ENCODE data around the gene POLE3.
"Not testable (repeated sequence)": the region's sequence is repeated elsewhere in the genome, so short reads cannot be mapped to it uniquely, and the experiment has no call there.

Gene POLE3

DNA sequence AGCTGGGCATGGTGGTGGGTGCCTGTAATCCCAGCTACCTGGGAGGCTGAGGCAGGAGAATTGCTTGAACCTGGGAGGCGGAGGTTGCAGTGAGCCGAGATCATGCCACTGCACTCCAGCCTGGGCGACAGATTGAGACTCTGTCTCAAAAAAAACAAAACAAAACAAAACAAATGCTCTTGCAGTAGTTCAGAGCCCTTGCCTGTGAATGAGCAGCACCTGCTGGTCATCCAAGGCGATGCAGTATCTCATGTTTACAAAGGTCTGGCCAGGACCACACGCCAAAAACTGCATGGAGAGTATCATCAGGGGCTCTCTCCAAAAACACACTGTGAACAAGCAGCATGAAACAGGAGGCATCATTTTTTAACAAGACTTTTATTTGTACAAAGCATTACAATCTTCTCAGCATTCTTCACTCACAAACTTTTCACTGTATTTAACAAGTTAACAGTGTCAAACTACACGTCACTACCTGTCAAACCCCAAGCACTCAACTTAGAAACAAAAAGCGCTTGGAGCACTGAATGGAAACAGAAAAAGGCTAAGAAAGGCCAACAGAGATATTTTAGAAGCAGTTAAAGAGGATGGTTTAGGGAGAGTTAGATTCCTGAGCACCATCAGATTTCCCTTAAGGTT lies 3.5 kb downstream of the POLE3 start:
- in situ Hi-C loops (cut with HindIII; ENCODE audit: low sequenced_read_pairs) = not testable (repeated sequence)

DNA sequence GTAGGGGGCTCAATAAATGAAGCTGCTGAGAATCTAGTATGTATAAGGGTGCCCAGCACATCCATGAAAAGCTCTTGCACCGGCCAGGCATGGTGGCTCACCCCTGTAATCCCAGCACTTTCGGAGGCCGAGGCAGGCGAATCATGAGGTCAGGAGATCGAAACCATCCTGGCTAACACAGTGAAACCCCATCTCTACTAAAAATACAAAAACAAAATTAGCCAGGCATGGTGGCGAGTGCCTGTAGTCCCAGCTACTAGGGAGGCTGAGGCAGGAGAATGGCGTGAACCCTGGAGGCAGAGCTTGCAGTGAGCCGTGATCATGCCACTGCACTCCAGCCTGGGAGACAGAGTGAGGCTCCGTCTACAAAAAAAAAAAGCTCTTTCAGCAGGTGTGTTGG lies 4.1 kb downstream of the POLE3 start:
- in situ Hi-C loops (cut with HindIII; ENCODE audit: low sequenced_read_pairs) = not testable (repeated sequence)

DNA sequence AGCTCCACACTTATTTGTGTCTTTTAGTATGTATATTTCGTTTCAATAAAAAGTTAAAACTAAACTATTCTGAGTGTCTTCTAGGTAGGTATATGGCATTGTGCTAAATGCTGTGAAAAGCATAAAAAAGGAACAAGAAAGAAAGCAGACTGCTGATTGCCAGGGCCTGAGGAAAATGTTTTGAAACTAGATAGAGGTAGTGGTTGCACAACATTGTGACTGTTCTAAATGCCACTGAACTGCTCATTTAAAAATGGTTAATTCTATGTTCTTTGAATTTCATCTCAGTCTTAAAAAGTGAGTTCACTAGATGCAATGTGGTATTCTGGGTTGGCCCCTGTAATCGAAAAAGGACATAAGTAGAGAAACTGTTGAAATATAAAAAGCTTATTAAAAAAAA lies 6.8 kb downstream of the POLE3 start:
- in situ Hi-C loops (cut with HindIII; ENCODE audit: low sequenced_read_pairs) = no loop called here

DNA sequence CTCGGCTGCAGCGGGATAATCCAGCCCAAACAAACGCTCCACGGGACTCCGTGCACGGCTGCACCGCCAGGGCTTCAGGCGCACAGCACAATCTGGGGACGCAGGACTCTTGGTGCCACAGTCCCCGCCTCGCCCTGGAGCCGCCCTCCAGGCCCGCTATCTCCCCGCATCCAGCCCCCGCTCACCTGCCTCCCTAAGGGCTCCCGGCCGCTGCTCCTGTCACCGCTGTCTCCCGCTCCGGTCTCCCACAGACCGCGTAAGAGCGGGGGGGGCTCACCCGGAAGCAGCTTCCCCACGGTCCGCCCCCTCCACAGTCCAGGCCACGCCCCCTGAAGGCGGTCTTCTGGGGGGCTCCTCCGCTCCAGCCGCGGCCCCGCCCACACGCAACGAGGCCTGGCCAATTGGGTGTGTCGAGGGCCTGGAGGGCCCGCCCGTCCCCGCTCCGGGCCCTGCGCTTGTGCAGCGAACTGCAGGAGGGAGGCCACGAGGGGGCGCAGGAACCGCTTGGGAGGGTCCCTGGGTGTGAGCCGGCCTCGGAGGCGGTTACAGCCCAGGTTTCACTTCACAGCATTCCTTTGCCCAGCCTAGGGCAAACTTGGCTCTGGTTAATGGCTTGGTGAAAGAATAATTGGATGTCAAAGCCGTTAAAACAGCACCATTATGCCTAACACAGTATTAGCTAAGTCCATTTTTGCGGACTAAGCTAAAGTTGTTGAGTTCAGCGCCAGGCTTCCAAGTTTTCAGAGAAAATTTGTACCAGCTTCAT lies 9.3 kb downstream of the POLE3 start, which contains the start of gene ALAD:
ALAD (minus strand) TSS at position 258 of the 766 bp plus-strand sequence. CDS start 7,725 bp downstream, outside the sequence.
- in situ Hi-C loops (cut with HindIII; ENCODE audit: low sequenced_read_pairs) = no loop called here

DNA sequence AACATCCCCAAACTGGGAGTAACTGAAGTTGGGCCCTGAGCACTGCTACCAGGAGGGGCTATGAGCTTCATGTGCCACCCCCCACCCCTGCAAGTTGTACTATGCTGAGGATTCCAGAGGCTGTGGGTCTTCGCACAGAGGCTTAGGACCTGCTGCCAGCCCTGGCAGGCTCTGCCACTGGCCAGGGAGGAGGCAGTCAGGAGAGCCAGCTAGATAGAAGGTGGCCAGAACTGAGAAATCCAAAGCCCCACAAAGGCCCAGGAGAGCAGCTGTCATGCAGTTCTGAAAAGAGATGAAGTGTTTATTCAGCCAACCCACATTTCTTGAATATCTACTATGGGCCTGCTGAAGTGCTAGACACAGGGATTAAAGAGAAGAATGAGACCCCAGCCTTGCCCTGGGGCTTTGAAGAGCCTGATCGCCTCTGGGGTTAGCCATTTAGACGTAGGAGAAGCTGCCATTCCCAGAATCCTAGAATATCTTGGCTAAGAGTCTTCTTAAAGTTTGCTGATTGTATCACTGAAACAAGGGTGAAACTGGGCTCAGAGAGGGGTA lies 10.8 kb downstream of the POLE3 start:
- in situ Hi-C loops (cut with HindIII; ENCODE audit: low sequenced_read_pairs) = no loop called here

DNA sequence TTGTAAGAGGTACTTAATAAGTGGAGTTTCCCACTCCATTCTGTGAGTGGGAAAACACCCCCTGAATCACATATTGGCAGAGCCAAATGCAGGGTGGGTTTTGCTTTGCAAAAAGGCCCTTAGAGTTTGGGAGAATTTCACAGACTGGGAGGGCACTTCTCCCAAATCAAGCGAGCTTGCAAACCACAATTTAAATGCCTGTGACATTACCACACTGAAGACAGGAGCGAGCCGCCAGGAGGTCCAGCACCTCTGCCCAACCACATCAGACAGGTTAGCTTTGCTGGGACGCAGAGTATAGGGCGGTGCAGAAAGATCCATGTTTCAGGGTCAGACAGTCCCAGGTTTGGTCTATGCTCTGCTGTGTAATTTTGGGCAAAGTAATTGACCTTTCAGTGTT lies 11.7 kb downstream of the POLE3 start:
- in situ Hi-C loops (cut with HindIII; ENCODE audit: low sequenced_read_pairs) = no loop called here

DNA sequence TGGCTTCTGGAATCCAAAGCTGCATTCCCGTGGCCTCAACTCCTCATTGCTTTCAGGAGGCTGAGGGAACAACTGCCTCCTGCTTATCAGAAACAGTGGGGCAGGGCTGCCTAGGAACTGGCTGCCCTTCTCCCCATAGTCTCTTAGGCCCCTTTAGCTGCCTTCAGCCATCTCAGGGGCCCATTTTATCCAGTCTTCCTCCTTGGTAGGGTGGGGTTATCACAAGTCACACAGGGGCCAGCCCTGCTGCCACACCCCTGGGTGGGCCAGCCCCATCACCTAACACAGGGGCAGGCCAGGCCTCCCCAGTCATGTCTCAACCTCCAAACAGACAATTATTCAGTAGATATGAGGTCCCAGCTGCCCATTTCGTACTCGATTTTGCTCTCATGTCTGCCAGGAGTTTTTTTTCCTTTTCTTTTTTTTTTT lies 13.3 kb downstream of the POLE3 start:
- in situ Hi-C loops (cut with HindIII; ENCODE audit: low sequenced_read_pairs) = no loop called here

DNA sequence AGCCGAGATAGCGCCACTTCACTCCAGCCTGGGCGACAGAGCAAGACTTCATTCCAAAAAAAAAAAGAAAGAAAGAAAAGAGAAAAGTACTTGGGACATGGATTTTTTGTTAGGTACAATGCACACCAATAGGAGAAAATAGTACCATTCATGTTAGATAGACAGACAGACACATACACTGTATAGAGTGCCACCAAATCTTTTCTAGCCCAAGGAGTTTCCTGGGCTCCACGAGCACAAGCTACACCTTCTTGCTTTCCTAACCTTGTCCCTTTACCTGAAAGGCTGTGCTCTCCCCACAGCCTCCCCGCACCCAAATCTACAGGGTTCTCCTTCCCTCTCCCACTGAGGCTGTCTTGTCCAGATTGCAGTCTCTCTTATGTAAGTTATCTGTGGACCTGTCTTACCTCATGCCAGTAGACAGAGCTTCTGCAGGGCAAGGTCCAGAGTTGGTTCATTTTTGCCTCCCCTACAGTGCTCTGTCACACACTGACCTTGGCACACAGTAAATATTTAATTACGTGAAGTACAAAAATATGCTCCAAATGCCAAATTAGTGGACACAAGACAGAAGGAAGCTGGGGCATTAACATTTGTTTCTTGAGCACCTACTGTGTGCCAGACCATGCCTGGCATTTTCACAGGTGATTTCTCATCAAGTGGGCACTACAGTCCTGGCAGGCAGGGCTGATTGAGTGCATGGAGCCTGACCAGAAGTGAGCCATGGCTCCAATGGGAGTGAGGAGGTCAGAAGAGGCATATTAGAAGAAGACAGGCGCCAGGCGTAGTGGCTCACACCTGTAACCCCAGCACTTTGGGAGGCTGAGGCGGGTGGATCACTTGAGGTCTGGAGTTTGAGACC lies 15.2 kb downstream of the POLE3 start:
- in situ Hi-C loops (cut with HindIII; ENCODE audit: low sequenced_read_pairs) = no loop called here

DNA sequence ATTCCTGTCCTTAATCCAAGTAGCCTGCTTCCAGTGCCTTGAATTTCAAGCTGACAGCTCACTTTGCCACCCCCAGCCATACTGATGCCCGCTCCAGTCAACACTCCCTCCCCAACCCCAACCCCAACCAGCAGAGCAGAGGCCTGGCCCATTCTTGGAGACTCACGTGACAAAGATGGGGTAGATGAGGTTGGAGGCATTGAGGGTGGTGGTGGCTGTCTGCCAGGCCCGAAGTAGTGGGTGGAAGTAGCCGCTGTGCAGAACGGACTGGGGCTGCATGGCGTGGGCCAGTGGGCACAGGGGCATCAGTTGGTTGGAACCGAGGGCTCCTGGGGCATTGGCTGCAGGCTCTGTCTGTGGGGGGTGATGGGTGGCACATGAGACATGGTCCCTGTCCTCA lies 17.2 kb downstream of the POLE3 start:
- in situ Hi-C loops (cut with HindIII; ENCODE audit: low sequenced_read_pairs) = no loop called here

DNA sequence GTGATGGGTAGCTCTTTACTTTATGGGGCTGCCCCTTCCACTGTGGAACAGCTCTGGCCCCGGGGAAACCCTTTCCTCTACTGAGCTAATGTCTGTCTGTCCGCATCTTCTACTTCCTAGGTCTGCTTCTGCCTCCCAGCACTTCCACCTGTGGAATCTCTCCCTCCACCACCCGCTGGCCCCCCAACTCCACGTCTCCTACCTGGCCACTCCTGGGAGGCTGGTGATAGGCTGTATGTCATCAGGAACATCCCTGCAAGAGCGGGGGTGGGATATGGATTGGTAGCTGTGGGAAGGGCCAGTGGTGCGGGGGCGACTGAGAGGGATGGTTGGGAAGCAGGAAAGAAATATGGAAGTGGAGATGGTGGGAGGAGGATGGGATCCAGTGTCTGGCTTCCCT lies 18.6 kb downstream of the POLE3 start:
- in situ Hi-C loops (cut with HindIII; ENCODE audit: low sequenced_read_pairs) = no loop called here

DNA sequence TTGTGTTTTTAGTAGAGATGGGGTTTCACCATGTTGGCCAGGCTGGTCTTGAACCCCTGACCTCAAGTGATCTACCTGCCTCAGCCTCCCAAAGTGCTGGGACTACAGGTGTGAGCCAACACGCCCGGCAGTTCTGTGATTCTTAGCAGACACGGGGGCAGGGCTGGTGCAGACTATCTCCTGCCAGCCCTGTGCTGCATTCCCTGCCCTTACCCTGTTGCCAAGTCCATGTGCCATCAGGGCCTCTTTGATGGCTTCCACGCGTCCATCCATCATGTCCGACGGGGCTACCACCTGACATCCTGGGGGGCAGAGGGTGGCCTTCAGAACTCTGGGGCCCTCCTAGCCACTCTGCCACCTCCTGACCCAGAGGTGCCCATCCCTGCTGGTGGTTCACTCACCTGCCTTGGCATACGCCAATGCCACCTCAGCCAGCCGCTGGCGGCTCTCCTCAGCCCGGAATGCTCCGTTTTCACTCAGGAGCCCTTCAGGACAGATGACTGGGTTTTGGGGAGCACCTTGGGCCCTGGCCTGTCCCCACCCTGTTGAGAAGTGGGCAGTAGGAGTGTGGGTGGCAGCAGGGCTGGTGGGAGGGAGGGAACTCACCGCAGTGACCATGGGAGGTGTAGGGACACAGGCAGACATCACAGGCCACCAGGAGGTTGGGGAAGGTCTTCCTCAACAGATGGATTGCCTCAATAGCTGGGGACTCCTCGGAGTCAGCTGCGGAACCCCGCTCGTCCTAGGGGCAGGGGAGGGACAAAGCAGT lies 20.1 kb downstream of the POLE3 start:
- in situ Hi-C loops (cut with HindIII; ENCODE audit: low sequenced_read_pairs) = no loop called here

DNA sequence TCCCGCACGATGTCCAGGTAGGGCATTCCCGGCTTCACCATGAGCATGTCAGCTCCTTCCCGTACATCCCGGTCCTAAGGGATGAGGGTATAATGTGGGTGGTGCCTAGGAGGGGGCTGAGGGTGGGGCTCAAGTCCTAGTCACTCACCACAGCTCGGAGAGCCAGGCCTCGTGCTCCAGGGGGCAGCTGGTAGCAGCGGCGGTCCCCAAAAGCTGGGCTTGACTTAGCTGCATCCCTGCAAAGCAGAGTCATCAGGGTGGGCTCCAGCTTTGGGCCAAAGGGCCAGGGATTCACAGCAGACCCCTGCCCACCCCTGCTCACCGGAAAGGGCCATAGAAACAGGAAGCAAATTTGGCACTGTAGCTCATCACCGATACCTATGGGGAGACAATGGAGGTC lies 21.0 kb downstream of the POLE3 start:
- in situ Hi-C loops (cut with HindIII; ENCODE audit: low sequenced_read_pairs) = no loop called here

DNA sequence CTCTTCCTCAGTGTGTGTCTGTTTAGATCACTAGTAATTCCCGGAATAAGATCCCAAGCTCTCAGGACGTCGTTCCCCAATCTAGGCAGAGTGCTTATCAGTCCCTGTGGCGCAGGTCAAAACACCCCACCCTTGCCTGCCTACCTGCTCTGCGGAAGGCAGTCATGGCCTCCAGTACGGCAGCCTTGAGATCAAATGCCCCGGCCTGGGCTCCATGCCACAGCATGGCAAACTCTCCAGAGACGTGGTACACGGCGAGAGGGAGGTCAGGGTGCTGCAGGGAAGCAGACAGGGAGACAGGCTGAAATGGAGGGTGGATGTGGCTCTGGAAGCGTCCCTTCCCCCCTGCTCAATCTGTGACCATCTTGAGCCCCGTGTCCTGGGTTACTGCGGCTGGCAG lies 21.6 kb downstream of the POLE3 start:
- in situ Hi-C loops (cut with HindIII; ENCODE audit: low sequenced_read_pairs) = no loop called here

DNA sequence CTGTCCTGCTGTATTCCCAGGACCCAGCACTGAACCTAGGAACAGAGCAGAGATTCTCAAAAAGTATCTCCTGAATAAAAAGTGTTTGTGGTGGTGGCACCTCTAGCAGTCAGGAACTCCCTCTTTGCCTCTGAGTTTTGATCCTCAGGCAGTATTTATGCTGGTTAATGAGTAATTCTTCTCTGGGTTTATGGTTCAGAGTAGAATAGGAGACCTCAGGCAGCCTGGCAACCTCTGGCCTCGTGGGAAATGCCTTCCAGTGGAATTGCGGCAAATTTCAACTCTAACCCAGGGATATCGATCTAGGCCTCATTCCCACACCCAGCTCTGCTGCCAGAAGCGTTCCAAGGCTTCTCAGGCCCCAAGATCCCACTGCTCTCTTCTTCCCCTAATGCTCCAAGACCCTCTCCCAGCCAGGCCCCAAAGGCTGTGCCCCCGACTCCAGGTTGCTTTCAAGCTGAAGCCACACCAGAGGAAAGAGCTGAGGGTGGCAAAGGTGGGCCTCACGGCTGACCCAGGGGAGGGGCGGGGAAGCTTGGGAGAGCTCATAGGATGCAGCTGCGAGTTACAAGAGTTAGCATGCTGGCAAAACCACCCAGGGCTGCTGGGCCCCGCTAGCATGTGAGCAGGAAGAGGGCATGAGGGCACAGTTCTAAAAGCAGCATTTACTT lies 22.8 kb downstream of the POLE3 start:
- in situ Hi-C loops (cut with HindIII; ENCODE audit: low sequenced_read_pairs) = no loop called here

DNA sequence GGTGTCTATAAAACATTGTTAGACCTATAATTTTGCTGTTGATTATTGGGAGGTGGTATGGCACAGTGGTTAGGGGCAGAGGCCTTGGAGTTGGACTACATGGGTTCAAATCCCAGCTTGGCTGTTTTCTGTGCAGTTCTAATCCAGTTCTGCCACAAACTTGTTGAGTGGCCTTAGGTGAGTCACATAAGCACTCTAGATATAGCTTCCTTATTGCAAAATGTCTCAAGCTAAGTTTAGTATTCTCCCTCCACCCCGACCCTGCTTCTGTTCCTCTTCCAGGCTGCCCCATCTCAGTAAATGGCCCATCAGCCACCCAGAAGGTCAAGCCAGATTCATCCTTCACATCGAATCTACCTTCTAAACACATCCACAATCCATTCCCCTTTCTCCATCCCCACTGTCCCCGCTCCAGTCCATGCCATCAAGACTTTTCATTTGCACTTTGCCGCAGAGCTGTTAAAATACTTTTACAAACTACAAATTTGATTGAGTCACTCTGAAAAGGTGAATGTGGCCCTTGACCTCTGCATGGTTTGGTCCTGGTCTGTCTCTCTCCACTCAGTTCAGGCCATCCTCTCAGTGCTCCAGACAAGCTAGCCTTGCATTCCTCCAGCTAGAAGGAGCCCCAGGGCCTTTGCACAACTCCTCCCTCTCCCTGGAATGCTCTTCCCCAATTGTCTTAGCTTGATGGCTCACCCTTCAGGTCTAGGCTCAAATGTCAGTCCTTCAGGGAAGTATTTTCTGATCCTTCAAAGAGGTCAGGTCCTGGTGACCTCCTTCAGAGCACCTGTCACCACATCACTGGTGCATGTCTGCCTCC lies 23.7 kb downstream of the POLE3 start:
- in situ Hi-C loops (cut with HindIII; ENCODE audit: low sequenced_read_pairs) = no loop called here

DNA sequence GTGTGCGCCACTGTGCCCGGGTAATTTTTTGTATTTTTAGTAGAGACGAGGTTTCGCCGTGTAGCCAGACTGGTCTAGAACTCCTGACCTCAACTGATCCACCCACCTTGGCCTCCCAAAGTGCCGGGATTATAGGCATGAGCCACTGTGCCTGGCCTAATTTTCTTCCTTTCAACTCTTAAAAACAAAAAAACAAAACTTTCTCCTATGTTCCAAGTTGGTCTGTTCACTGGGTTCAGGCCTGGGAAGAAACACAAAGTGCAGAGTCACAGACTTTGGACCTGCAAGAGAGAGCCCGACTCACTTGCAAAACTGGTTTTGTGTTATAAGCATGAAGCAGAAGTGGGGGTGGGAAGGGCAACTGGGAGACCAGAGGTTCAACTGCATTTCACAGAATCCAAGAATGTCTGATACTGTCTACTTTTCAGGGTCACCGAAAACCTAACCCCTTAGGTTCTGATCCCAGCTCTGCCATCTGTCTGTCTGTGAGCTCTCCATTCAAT lies 28.5 kb downstream of the POLE3 start:
- in situ Hi-C loops (cut with HindIII; ENCODE audit: low sequenced_read_pairs) = no loop called here

DNA sequence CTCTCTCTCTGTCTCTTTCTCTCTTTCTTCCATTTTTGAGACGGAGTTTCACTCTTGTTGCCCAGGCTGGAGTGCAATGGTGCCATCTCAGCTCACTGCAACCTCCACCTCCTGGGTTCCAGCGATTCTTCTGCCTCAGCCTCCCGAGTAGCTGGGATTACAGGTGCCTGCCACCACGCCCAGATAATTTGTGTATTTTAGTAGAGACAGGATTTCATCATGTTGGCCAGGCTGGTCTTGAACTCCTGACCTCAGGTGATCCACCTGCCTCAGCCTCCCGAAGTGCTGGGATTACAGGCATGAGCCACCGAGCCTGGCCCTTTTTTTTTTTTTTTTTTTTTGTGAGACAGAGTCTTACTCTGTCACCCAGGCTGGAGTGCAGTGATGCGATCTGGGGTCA lies 29.0 kb downstream of the POLE3 start:
- in situ Hi-C loops (cut with HindIII; ENCODE audit: low sequenced_read_pairs) = not testable (repeated sequence)

DNA sequence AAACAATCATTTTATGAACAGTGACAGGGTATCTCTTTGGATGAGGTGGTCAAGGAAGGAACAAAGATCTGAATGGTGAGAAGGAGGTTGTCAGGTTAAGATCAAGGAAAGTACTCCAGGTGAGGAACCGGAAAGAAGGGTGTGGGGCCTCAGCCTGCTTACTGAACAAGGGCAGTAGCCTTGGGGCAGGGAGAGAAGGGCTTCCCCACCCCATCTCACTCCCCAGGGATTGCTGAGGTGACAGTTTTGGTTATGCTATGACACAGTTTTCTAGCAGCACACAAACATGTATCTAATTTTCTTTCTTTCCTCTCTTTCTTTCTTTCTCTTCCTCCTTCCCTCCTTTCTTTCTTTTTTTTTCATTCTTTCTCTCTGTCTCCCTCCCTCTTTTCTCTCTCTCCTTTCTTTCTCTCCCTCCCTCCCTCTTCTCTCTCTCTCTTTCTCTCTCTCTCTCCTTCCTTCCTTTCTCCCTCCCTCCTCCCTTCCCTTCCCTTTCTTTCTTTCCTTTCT lies 29.6 kb downstream of the POLE3 start:
- in situ Hi-C loops (cut with HindIII; ENCODE audit: low sequenced_read_pairs) = no loop called here

DNA sequence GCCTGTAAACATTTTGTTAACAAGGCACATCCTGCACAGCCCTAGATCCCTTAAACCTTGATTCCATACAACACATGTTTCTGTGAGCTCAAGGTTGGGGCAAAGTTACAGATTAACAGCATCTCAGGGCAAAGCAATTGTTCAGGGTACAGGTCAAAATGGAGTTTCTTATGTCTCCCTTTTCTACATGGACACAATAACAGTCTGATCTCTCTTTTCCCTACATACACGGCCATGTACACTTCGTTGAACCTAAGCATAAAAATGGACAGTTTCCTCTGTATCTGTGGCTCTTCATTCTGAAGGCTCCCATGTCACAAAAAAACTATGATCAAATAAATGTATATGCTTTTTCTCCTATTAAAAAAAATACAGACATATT lies 30.7 kb downstream of the POLE3 start:
- in situ Hi-C loops (cut with HindIII; ENCODE audit: low sequenced_read_pairs) = not testable (repeated sequence)
